Hematopoietic multipotent progenitor cell treated with erythropoietin and hydrocortisone succinate and interleukin-3 and kit ligand, for 15 days (in vitro differentiated cells): Measurements from ENCODE around the gene LPP.
"Not testable (repeated sequence)": the region's sequence is repeated elsewhere in the genome, so short reads cannot be mapped to it uniquely, and the experiment has no call there.

Experiments used
- DNase-seq: peaks from one replicate; pipeline ENCODE4 v3.0.0-alpha.2; 2015; ENCODE audit warnings: low spot score

Gene LPP

GRCh38 chr3:188401244-188401993, 247.5 kb downstream of the LPP start:
- DNase-seq, result no peak

- DNase-seq, result no peak
These were observed 248.3 kb downstream of the LPP start for GRCh38 chr3:188402229-188402628.

GRCh38 chr3:188403404-188403803, 249.4 kb downstream of the LPP start:
- no peak for DNase-seq

- DNase-seq, result no peak
These were observed 250.2 kb downstream of the LPP start for GRCh38 chr3:188404124-188404523.

GRCh38 chr3:188404701-188405100, 250.7 kb downstream of the LPP start:
- no peak for DNase-seq

GRCh38 chr3:188407158-188407880, 253.4 kb downstream of the LPP start:
- no peak for DNase-seq

GRCh38 chr3:188408831-188409230, 254.9 kb downstream of the LPP start:
- DNase-seq, result no peak

- no peak for DNase-seq
These were observed 257.8 kb downstream of the LPP start for GRCh38 chr3:188411750-188412149.

- DNase-seq, result no peak
These were observed 261.2 kb downstream of the LPP start for GRCh38 chr3:188415196-188415595.

GRCh38 chr3:188416041-188416440, 262.1 kb downstream of the LPP start:
- DNase-seq, result no peak

- DNase-seq, result no peak
These were observed 263.3 kb downstream of the LPP start for GRCh38 chr3:188417271-188417696.

- DNase-seq, result no peak
These were observed 263.8 kb downstream of the LPP start for GRCh38 chr3:188417766-188418165.

- no peak for DNase-seq
These were observed 267.3 kb downstream of the LPP start for GRCh38 chr3:188421151-188421821.

- DNase-seq, result no peak
These were observed 268.0 kb downstream of the LPP start for GRCh38 chr3:188421836-188422540.

- DNase-seq, result not testable (repeated sequence)
These were observed 274.0 kb downstream of the LPP start for GRCh38 chr3:188427981-188428380.

GRCh38 chr3:188431040-188431439, 277.1 kb downstream of the LPP start:
- DNase-seq, result no peak

- no peak for DNase-seq
These were observed 277.6 kb downstream of the LPP start for GRCh38 chr3:188431553-188431952.

GRCh38 chr3:188432802-188433520, 279.0 kb downstream of the LPP start:
- DNase-seq, result no peak

- no peak for DNase-seq
These were observed 279.7 kb downstream of the LPP start for GRCh38 chr3:188433521-188434150.

GRCh38 chr3:188434594-188434993, 280.6 kb downstream of the LPP start:
- no peak for DNase-seq

GRCh38 chr3:188435266-188435665, 281.3 kb downstream of the LPP start:
- no peak for DNase-seq
